ENCODE results near the gene MRM1.

GRCh38 chr17:36613155-36613554, 11.8 kb downstream of the MRM1 start:
- TF ChIP-seq EZH2 (IDR thresholded peaks at IDR 0.05; ENCODE audit: insufficient read depth, poor library complexity, severe bottlenecking) (no peak), EZH2phosphoT487 (IDR thresholded peaks at IDR 0.05; ENCODE audit: insufficient read depth, low read depth) (no peak)
